ENCODE data around the gene GPATCH8.

DNA sequence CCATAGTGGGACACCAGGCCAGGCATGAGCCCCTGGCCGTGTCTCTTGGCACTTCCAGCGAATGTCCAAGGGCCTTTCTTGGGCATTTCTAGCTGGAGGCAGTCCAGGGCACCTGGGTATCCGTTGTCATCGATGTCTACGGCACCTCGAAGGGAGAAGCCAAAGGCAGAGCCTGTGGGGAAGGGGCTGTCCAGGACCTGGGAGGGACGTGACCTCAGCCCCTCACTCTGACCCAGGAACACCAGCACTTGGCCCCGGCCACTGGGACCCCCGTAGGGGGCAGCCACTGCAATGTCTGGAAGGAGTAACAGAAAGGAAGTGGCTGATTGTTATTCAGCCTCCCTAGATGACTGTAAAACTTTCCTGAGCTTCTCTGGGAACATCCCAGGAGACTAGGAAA lies 122.4 kb downstream of the GPATCH8 start:
- TF ChIP-seq CTCF (IDR thresholded peaks at IDR 0.05; ENCODE audit: poor library complexity, severe bottlenecking) = no peak
- TF ChIP-seq REST (IDR thresholded peaks at IDR 0.05; ENCODE audit: borderline replicate concordance) = no peak
- TF ChIP-seq POLR2AphosphoS5 (IDR thresholded peaks at IDR 0.05) = no peak
- no peak for TF ChIP-seq EZH2 (IDR thresholded peaks at IDR 0.05; ENCODE audit: borderline replicate concordance, insufficient read depth, low read length, poor library complexity, severe bottlenecking)
- no peak for TF ChIP-seq TAF1 (IDR thresholded peaks at IDR 0.05; ENCODE audit: low read depth)
- no peak for TF ChIP-seq EP300 (conservative IDR thresholded peaks at IDR 0.05; ENCODE audit: poor library complexity, severe bottlenecking)
- TF ChIP-seq MXI1 (conservative IDR thresholded peaks at IDR 0.05; ENCODE audit: poor library complexity, severe bottlenecking) = no peak
- TF ChIP-seq RAD21 (conservative IDR thresholded peaks at IDR 0.05) = no peak

Data from neural cell (in vitro differentiated cells).